Colonic mucosa (tissue), 4 donors: ENCODE data around the gene LTB4R. TPM values are rescaled to one million over a fixed set of nuclear protein-coding genes. Genes with fewer than 3 reads are reported as not detected.
"Not testable (repeated sequence)": the region's sequence is repeated elsewhere in the genome, so short reads cannot be mapped to it uniquely, and the experiment has no call there.

ENCODE experiments used
- DNase-seq: peaks from one replicate; pipeline ENCODE4 v3.0.0-alpha.2; 2020
- H3K27ac ChIP-seq: fragments of 200-600 bp; one replicate; pipeline ENCODE4 v1.8.0; 2021
- H3K27me3 ChIP-seq: fragments of 200-600 bp; one replicate; pipeline ENCODE4 v1.8.0; 2021
- H3K36me3 ChIP-seq: fragments of 200-600 bp; one replicate; pipeline ENCODE4 v1.8.0; 2021
- H3K4me1 ChIP-seq: fragments of 200-600 bp; one replicate; pipeline ENCODE4 v1.8.0; 2021; ENCODE audit warnings: mild to moderate bottlenecking
- H3K4me3 ChIP-seq: fragments of 200-600 bp; one replicate; pipeline ENCODE4 v1.8.0; 2021
- H3K9ac ChIP-seq, 2 donors: one replicate each; pipeline ENCODE4 v1.7.0; 2013; ENCODE audit warnings: control low read depth in 2 of 2, low read depth in 2 of 2, low read length in 2 of 2
- H3K9me3 ChIP-seq: fragments of 200-600 bp; one replicate; pipeline ENCODE4 v1.8.0; 2021
- CTCF ChIP-seq: fragments of 200-600 bp; IDR thresholded peaks from one replicate; pipeline ENCODE4 v1.8.0; 2022; ENCODE audit warnings: antibody characterized with exemption, mild to moderate bottlenecking
- intact Hi-C: fragments of 100-400 bp; cut with DNase I; formaldehyde crosslinking; loops from one replicate; pipeline ENCODE4 v1.14.1; 2022
- total RNA-seq, 2 donors: library from RNA; stranded (reverse); fragmentation: NEBNext Ultra II Directional in 1 of 2; extraction: Animal tissue kit (Norgen Biotek cat#: 25700) in 1 of 2; gene quantifications; one replicate each; pipeline ENCODE4 v1.2.1, GENCODE V29; 2021
- donor health status: healthy.
- donor health status: DM: no; HTN: no; CAD: no.
- donor health status: DM: no; HTN: no; CAD: no.

Gene LTB4R
- total RNA-seq, 2 donors from 2014 or later = 1.5 to 4.0 TPM

GRCh38 chr14:24324024-24324423, 12.7 kb downstream of the LTB4R start:
- intact Hi-C loops = no loop called here
- no peaks in the 10 kb centered on the region for H3K9me3 ChIP-seq
- no peak overlapping the region for H3K9ac ChIP-seq
- no peaks in the 10 kb centered on the region for H3K36me3 ChIP-seq
- H3K4me3 ChIP-seq = no peak overlapping the region
- H3K27ac ChIP-seq = no peak overlapping the region
- H3K4me1 ChIP-seq = no peaks in the 10 kb centered on the region
- no peaks in the 10 kb centered on the region for H3K27me3 ChIP-seq
- no peak for DNase-seq
- no peak for TF ChIP-seq CTCF

- no peaks in the 10 kb centered on the region for H3K4me1 ChIP-seq
- no peaks in the 10 kb centered on the region for H3K27me3 ChIP-seq
- H3K4me3 ChIP-seq = no peak overlapping the region
- H3K9ac ChIP-seq = no peak overlapping the region
- no peak overlapping the region for H3K27ac ChIP-seq
- no peaks in the 10 kb centered on the region for H3K36me3 ChIP-seq
- no peak for DNase-seq
- no peaks in the 10 kb centered on the region for H3K9me3 ChIP-seq
- no peak for TF ChIP-seq CTCF
- intact Hi-C loops = no loop called here
These were observed 13.8 kb downstream of the LTB4R start for GRCh38 chr14:24325041-24325530.

GRCh38 chr14:24325963-24326362, 14.7 kb downstream of the LTB4R start:
- TF ChIP-seq CTCF = no peak
- H3K27ac ChIP-seq = no peak overlapping the region
- intact Hi-C loops = no loop called here
- H3K4me3 ChIP-seq = no peak overlapping the region
- DNase-seq = no peak
- H3K4me1 ChIP-seq = no peaks in the 10 kb centered on the region
- H3K27me3 ChIP-seq = no peaks in the 10 kb centered on the region
- no peaks in the 10 kb centered on the region for H3K36me3 ChIP-seq
- H3K9me3 ChIP-seq = no peaks in the 10 kb centered on the region
- no peak overlapping the region for H3K9ac ChIP-seq

- Histone ChIP-seq H3K4me1 (peaks cover under 1% of the 10 kb centered on the region), H3K9me3 (no peaks in the 10 kb centered on the region), H3K36me3 (no peaks in the 10 kb centered on the region), H3K27ac (no peak overlapping the region), H3K9ac (no peak overlapping the region), H3K4me3 (no peak overlapping the region), H3K27me3 (no peaks in the 10 kb centered on the region)
- no peak for DNase-seq
- intact Hi-C loops = no loop called here
- no peak for TF ChIP-seq CTCF
These were observed 16.0 kb downstream of the LTB4R start for GRCh38 chr14:24327303-24327702.

- H3K36me3 ChIP-seq, H3K27me3 ChIP-seq, H3K9ac ChIP-seq, H3K9me3 ChIP-seq, H3K4me3 ChIP-seq, H3K4me1 ChIP-seq, intact Hi-C loops, H3K27ac ChIP-seq: not testable (repeated sequence)
- peak; percentile 62 for DNase-seq
- peak; percentile 57 for TF ChIP-seq CTCF
These were observed 16.6 kb downstream of the LTB4R start for GRCh38 chr14:24327914-24328313.
